GM21576 (cell line): ENCODE data around the gene BRI3BP.

Source experiments
- ATAC-seq: cut with Tn5 transposase; IDR thresholded peaks from one replicate; pipeline ENCODE4 v1.9.1; 2021; ENCODE audit warnings: mild to moderate bottlenecking, moderate library complexity; ENCODE audit not compliant: unreplicated experiment

Gene BRI3BP

GRCh38 chr12:124993626-124994436, at the start of gene BRI3BP:
Gene BRI3BP, plus strand, starts transcription at chr12:124993645. Its CDS starts 146 bp downstream, at chr12:124993791.
- ATAC-seq, result peak; percentile 42

- ATAC-seq, result no peak
Observed at GRCh38 chr12:124946447-124946793, 47.0 kb upstream of the BRI3BP start.

GRCh38 chr12:124947013-124947412, 46.4 kb upstream of the BRI3BP start:
- no peak for ATAC-seq

GRCh38 chr12:124947561-124948398, 45.7 kb upstream of the BRI3BP start:
- no peak for ATAC-seq

GRCh38 chr12:124949066-124949465, 44.4 kb upstream of the BRI3BP start:
- ATAC-seq, result no peak

- no peak for ATAC-seq
Observed at GRCh38 chr12:124949779-124950728, 43.4 kb upstream of the BRI3BP start.

- no peak for ATAC-seq
Observed at GRCh38 chr12:124952295-124952694, 41.1 kb upstream of the BRI3BP start.

- no peak for ATAC-seq
Observed at GRCh38 chr12:124952801-124953200, 40.6 kb upstream of the BRI3BP start.

GRCh38 chr12:124953689-124954405, 39.6 kb upstream of the BRI3BP start:
- no peak for ATAC-seq

- no peak for ATAC-seq
Observed at GRCh38 chr12:124954771-124955170, 38.7 kb upstream of the BRI3BP start.

GRCh38 chr12:124956571-124956970, 36.9 kb upstream of the BRI3BP start:
- no peak for ATAC-seq

- ATAC-seq, result no peak
Observed at GRCh38 chr12:124961055-124961454, 32.4 kb upstream of the BRI3BP start.

GRCh38 chr12:124963211-124963610, 30.2 kb upstream of the BRI3BP start:
- ATAC-seq, result no peak

- ATAC-seq, result no peak
Observed at GRCh38 chr12:124964251-124964650, 29.2 kb upstream of the BRI3BP start.

- no peak for ATAC-seq
Observed at GRCh38 chr12:124964836-124965462, 28.5 kb upstream of the BRI3BP start.

GRCh38 chr12:124967016-124967739, 26.3 kb upstream of the BRI3BP start:
- no peak for ATAC-seq

GRCh38 chr12:124968656-124969055, 24.8 kb upstream of the BRI3BP start:
- no peak for ATAC-seq

- no peak for ATAC-seq
Observed at GRCh38 chr12:124970647-124971402, 22.6 kb upstream of the BRI3BP start.
